ENCODE measurements around the gene APBB2.

DNA sequence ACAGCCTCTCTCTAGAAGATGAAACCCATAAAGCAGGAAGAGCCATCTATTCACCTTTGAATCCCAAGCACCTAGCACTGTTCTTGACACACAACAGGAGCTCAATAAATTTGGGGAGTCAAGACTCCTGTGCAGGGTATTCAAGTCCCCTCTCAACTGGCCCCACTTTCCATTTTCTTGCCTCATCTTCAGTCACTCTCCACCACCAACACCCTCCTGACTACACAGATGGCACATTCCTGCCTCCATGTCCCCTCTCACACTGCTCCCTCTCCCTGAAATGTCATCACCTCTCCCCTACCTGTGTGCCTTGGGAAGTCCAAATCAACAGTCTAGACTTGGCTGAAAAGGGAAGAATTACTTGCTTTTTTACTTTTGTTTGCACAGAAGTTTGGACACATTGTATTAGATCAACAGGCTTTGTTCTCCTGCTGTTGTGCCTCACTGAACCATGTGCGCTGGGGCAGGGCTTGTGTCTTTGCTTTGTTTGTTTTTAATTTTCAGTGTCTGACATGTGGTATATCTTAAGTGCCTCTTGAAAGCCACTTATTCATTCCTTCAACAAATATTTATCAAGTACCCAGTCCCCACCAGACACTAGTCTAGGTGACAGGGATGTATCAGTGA, 85.1 kb downstream of the APBB2 start:
- TF ChIP-seq, protein P1, sequence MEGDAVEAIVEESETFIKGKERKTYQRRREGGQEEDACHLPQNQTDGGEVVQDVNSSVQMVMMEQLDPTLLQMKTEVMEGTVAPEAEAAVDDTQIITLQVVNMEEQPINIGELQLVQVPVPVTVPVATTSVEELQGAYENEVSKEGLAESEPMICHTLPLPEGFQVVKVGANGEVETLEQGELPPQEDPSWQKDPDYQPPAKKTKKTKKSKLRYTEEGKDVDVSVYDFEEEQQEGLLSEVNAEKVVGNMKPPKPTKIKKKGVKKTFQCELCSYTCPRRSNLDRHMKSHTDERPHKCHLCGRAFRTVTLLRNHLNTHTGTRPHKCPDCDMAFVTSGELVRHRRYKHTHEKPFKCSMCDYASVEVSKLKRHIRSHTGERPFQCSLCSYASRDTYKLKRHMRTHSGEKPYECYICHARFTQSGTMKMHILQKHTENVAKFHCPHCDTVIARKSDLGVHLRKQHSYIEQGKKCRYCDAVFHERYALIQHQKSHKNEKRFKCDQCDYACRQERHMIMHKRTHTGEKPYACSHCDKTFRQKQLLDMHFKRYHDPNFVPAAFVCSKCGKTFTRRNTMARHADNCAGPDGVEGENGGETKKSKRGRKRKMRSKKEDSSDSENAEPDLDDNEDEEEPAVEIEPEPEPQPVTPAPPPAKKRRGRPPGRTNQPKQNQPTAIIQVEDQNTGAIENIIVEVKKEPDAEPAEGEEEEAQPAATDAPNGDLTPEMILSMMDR (IDR thresholded peaks at IDR 0.05 in 2 of 3, conservative IDR thresholded peaks at IDR 0.05 in 1 of 3; ENCODE audit: control insufficient read depth in 2 of 3, extremely low read depth in 1 of 3, insufficient read depth in 1 of 3, low read depth in 3 of 3, low read length in 3 of 3) = no peak
- no peak for TF ChIP-seq NR2C2 (IDR thresholded peaks at IDR 0.05; ENCODE audit: borderline replicate concordance, control insufficient read depth, insufficient read length, low read depth)
- TF ChIP-seq, protein P2, sequence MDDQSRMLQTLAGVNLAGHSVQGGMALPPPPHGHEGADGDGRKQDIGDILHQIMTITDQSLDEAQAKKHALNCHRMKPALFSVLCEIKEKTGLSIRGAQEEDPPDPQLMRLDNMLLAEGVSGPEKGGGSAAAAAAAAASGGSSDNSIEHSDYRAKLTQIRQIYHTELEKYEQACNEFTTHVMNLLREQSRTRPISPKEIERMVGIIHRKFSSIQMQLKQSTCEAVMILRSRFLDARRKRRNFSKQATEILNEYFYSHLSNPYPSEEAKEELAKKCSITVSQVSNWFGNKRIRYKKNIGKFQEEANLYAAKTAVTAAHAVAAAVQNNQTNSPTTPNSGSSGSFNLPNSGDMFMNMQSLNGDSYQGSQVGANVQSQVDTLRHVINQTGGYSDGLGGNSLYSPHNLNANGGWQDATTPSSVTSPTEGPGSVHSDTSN (IDR thresholded peaks at IDR 0.05; ENCODE audit: insufficient replicate concordance, low read depth, low read length) = no peak
